GM19467 (cell line): ENCODE results near the gene CLCA2.

Source experiments
- ATAC-seq: cut with Tn5 transposase; IDR thresholded peaks from one replicate; pipeline ENCODE4 v1.9.1; 2021; ENCODE audit warnings: mild to moderate bottlenecking, moderate library complexity; ENCODE audit not compliant: unreplicated experiment

The CLCA2 gene

DNA sequence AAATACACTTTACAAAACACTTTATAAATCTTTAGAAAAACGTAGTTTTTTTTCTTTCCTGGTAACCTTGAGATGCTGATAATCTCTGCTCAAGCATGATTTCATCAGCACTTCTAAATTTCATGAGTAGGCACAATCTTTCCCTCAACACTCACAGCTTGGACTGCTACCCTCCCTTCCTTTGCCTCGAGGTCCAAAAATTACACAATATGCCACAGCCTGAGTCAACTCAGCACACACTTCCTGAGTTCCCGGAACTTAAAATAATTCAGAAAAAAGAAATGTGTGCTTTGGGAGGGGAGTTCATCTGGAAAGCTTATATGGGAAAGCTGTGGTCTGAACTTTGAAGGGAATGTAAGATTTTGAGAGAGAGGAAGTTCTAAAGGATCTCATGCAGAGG, 5.9 kb downstream of the CLCA2 start:
- ATAC-seq, result no peak

- no peak for ATAC-seq
Measured at GRCh38 chr1:86430376-86430775, 6.4 kb downstream of the CLCA2 start.

- no peak for ATAC-seq
Measured at GRCh38 chr1:86434059-86434458, 10.1 kb downstream of the CLCA2 start.

DNA sequence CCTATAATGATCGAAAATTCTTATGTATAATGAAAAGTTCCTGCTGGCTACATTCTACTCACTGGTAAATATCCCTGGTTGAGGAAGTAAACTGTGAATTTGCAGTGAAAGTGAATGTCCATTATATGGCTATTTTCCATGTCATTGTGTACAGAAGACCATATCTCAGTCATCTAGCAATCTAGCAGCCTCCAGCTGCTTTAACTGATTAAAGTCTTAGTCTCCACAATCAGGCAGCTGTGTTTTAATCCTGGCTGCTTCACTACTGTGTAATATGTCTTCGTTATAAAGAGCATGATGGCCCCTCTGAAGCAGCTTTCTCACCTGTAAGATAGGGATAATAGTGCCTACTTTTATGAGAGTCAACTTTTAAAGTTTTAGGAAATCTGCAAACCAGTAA, 11.4 kb downstream of the CLCA2 start:
- no peak for ATAC-seq

GRCh38 chr1:86436041-86436440, 12.1 kb downstream of the CLCA2 start:
- no peak for ATAC-seq

DNA sequence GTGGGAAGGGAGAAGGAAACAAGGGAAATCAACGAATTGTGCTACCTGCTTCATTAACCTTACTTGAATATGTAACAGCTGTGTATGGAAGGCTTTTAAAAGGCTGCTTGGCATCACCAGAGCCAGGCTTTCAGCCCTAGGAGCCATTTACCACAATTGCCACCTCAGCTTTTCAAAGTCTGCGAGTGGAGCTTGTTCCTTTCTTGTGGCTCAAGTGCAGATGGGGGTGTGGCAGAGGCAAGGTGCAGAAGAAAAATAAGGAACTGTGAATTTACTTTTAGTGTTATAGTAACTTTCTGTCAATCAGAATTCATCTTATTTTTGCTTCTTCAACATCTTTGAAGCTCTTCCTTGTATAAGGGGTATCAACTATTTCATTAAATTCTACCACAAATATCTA, 17.6 kb downstream of the CLCA2 start:
- no peak for ATAC-seq

DNA sequence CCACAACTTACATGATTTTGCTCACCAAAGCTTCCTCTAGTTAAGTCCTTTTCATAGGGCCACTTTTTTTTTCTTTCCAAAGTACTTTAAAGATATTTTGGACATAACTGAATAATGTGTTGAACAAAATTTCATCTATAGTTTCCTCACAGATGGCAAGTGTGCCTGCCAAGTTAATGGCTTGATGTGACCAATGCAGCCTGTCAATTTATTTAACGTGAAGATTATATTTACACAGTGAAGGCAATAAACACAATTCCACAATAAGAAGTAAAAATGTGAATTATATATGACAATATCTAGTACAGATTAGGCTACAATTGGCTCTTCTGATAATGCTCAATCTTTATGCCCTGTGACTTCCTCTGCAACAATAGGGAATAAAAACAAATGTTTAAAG, 18.0 kb downstream of the CLCA2 start:
- ATAC-seq, result no peak

DNA sequence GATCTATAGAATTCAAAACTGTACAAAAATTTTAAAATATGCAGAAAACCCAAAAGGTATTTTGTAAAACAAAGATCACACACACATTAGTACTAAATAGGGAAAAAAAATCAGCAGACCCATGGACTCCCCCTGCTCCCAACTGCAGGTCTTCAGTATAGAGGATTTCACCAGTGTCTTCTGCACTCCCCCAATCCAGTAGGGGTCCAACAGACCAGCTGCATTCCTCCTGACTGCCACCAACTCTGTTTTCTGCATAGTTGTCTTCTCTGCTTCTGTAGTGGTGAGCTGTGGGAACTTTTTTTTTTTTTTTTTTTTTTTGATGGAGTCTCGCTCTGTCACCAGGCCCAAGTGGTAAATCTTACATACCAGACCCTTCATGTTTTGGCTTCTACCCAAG, 21.9 kb downstream of the CLCA2 start:
- ATAC-seq, result no peak

DNA sequence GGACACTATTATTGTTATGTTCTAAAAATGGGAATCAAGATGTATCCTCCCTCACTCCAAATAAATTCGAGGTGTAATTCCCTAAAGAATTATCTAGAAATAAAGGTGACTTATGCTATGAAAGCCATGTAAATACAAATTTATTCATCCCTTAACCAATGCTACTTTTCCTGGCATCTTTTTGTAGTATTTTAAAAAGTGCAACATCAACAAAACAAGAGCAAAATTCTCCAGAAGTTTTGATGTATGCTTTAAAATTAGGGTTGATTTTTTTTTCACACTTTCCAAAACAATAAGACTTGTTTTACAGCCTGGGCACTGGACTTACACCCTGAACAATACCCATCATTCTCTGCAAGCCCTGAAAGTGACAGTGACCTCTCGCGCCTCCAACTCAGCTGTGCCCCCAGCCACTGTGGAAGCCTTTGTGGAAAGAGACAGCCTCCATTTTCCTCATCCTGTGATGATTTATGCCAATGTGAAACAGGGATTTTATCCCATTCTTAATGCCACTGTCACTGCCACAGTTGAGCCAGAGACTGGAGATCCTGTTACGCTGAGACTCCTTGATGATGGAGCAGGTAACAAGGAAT, 23.3 kb downstream of the CLCA2 start:
- no peak for ATAC-seq

GRCh38 chr1:86448670-86449069, 24.7 kb downstream of the CLCA2 start:
- no peak for ATAC-seq

GRCh38 chr1:86449103-86449502, 25.1 kb downstream of the CLCA2 start:
- no peak for ATAC-seq

DNA sequence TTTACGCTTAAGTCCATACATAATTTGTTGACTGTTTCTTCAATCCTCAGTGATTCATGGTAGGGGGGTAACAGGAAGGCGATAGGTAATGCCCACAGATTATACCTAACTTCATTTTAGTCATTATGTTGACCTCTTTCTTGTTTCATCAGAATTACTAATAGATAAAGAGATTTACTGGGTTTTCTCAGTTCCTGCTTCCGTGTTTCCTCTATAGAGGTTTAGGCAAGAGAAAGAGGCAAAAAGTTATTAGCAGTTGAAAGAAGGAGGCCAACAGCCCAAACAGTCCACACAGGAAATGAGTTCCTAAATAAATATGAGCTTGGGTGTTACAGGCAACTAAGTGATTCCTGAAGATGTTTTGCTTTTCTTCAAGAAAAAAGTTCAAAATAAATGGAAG, 26.9 kb downstream of the CLCA2 start:
- no peak for ATAC-seq

DNA sequence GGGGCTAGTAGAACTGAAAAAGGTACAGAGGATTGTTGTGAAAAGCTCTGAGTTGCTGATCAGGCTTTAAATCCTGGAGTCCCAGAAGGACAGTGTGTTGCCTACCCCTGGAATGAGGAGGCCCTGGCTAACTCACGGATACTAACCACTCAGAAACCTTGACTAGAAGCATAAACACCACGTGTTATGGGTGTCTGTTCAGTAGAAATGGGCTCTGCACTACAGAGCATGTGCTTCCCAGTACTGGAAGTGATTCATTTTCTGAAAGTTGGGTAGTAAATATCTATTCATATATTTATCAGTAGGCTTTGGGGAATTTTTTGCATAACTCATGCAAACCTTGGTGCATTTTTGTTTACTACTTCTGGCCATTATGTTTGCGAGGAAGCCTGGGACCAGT, 29.7 kb downstream of the CLCA2 start:
- ATAC-seq, result no peak

- ATAC-seq, result no peak
Measured at GRCh38 chr1:86455073-86455472, 31.1 kb downstream of the CLCA2 start.

GRCh38 chr1:86460998-86461397, 37.0 kb downstream of the CLCA2 start:
- no peak for ATAC-seq

GRCh38 chr1:86461482-86461881, 37.5 kb downstream of the CLCA2 start:
- ATAC-seq, result no peak

GRCh38 chr1:86464819-86465218, 40.8 kb downstream of the CLCA2 start:
- ATAC-seq, result no peak

GRCh38 chr1:86466109-86466844, 42.3 kb downstream of the CLCA2 start:
- ATAC-seq, result no peak

- no peak for ATAC-seq
Measured at GRCh38 chr1:86466986-86467385, 43.0 kb downstream of the CLCA2 start.

GRCh38 chr1:86468501-86468977, 44.6 kb downstream of the CLCA2 start, which contains the start of gene CLCA1:
TSS of gene CLCA1 (plus strand) at chr1:86468927. CDS start at chr1:86468972, 45 bp downstream.
- no peak for ATAC-seq

GRCh38 chr1:86470859-86471258, 46.9 kb downstream of the CLCA2 start:
- no peak for ATAC-seq

DNA sequence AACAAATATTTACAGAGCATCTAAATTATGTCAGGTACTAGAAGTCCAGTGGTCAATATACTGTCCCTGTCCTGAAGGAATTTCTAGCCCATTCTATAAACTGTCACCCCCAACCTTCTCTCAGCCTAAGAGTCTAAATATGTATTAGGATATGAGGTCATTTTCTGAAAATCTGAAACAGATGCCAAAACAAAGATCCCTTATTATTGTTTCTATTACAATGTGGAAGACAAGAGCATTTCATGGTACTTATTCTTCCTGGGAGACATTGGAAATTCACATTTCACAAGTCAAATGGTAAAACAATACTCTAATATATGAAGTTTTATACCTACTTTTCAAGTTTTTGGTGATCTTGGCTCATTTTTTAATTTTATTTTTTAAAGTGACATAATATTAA, 47.3 kb downstream of the CLCA2 start:
- no peak for ATAC-seq

- no peak for ATAC-seq
Measured at GRCh38 chr1:86472152-86472551, 48.2 kb downstream of the CLCA2 start.
